ENCODE results near the gene RBM47.

RBM47 gene

GRCh38 chr4:40502220-40502619 is 127.4 kb downstream of the RBM47 start:
- no peak for DNase-seq (ENCODE audit: low read depth in 1 of 2, low spot score in 1 of 2)

GRCh38 chr4:40500781-40501180 is 128.9 kb downstream of the RBM47 start:
- no peak for DNase-seq (ENCODE audit: low read depth in 1 of 2, low spot score in 1 of 2)

DNA sequence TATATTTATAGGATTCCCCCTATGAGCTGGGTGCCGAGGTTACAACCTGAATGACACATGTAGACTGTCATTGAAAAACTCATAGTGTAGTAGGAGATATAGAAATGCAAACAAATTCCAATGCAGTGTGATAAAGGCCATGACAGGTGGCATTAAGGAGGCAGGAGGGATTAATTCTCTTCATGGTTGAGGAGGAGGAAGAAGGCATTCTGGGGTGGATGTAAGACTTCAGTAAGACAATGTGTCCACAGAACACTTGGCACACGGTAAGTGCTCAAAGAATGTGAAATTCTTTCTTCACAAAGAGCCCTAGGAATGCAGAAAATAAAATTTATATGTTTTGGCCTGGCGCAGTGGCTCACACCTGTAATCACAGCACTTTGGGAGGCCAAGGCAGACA is 136.5 kb downstream of the RBM47 start:
- no peak for DNase-seq (ENCODE audit: low read depth in 1 of 2, low spot score in 1 of 2)

DNA sequence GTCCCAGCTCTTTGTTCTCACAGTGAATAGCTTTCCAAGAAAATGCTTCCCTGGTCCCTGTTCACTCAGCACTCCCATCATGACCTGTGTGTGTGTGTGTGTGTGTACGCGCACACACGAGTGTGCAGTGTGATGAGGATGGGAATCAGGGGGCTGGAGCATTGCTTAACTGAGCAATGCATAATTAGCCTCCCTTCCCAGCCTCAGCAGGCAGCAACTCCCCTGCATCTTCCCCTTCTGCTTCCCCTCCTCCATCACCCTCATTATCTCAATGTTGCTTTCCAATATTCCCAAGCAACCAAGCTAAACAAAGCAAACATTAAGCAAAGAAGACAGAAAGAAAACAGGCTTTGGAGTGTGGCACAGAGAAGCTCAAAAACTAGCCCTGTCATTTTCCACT is 137.0 kb downstream of the RBM47 start:
- no peak for DNase-seq (ENCODE audit: low read depth in 1 of 2, low spot score in 1 of 2)

DNA sequence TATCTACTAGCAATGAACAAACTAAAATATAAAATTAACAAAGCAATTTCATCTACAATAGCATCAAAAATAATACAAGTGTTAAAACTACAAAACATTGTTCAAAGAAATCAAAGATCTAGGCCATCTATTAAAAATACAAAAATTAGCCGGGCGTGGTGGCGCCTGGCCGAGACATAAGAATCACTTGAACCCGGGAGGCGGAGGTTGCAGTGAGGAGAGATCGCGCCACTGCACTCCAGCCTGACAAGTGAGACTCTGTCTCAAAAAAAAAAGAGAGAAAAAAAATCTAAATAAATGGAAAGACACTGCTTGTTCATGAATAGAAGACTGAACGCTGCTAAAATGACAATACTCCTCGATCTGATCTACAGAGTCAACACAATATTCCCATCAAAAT is 139.2 kb downstream of the RBM47 start:
- no peak for DNase-seq (ENCODE audit: low read depth in 1 of 2, low spot score in 1 of 2)

DNA sequence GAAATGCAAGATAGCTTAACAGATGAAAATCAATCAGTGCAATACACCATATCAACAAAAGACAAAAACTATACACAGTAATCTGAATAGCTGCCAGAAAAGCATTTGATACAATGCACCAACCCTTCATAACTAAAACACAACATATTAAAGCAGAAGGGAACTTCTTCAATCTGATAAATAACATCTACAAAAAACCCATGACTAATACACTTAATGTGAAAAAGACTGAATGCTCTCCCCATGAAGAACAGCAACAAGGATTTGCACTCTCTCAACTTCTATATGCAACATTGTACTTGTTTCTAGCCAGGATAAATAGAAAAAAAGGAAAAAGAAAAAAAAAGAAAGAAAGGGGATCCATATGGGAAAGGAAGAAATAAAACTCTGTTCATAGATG is 139.7 kb downstream of the RBM47 start:
- no peak for DNase-seq (ENCODE audit: low read depth in 1 of 2, low spot score in 1 of 2)

DNA sequence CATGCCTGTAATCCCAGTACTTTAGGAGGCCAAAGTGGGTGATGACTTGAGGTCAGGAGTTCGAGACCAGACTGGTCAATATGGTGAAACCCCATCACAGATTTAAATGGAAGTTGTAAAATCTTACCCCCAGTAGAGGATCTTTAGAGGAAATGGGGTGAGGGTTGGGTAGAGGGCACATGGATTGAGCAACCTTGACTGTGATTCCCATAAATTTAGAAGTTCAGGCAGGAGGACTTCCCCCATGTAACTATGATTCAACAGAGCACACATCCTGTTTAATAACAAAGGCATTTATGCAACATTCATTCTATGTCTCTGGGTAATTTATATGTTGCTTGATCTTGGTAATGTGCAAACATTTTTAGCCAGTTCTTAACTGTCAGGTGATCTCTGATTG is 143.1 kb downstream of the RBM47 start:
- no peak for DNase-seq (ENCODE audit: low read depth in 1 of 2, low spot score in 1 of 2)

GRCh38 chr4:40484346-40485090 is 145.1 kb downstream of the RBM47 start:
- DNase-seq (ENCODE audit: low read depth in 1 of 2, low spot score in 1 of 2), result no peak

DNA sequence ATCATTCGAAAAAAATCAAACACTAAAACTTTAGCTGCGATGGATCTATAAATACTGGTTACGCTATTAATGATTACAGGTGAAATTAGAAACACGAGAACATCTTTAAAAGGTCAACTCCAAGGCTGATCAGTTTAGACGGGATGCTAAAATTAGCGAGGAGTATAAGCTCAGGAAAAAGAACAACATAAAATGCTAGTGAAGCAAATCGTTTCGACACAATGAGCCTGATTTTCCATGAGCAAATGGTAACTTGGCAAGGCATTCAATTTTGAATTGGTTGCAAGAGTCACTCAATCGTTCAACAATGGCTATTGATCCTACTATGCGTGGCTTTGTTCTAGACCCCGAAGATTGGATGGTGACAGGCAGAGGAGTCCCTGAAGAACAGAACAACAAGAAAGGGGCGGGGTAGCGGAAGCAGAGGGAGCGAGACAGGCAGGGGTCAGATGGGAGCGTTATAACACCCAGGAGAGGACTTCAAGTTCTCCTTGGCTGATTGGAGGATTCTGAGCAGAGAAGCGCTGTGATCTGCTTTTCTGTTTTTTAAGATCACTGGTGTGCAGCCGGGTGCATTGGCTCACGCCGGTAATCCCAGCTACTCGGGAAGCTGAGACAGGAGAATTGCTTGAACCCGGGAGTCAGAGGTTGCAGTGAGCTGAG is 146.5 kb downstream of the RBM47 start:
- no peak for DNase-seq (ENCODE audit: low read depth in 1 of 2, low spot score in 1 of 2)

GRCh38 chr4:40481977-40482376 is 147.7 kb downstream of the RBM47 start:
- no peak for DNase-seq (ENCODE audit: low read depth in 1 of 2, low spot score in 1 of 2)

DNA sequence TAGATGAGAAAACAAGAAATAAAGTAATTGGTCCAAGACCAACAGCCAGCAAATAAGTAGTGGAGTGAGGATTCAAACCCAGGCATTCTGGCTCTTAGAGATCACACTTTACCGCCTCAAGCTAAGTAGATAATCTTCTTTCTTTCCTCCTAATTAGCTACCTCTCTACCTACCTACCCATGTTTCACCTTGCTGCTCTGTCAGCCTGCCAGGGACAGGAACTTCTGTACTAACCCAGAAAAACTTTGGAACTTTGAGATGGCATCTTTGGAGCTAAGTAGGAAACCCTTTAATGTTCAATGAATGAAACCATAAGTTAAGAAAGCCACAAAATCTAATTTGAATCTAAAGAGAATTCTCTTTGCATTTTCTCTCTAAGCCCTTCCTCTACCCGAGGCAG is 149.4 kb downstream of the RBM47 start:
- no peak for DNase-seq (ENCODE audit: low read depth in 1 of 2, low spot score in 1 of 2)

DNA sequence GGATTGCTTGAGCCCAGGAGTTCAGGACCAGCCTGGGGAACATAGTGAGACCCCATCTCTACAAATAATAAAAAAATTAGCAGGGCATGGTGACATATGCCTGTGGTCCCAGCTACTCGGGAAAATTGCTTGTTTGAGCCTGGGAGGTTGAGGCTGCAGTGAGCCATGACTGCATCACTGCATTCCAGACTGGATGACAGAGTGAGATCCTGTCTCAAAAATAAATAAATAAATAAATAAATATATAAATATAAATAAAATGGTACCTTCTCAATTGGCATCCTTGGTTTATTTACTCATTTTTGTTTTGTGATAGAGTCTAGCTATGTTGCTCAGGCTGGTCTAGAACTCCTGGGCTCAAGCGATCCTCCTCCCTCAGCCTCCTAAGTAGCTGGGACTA is 150.3 kb downstream of the RBM47 start:
- no peak for DNase-seq (ENCODE audit: low read depth in 1 of 2, low spot score in 1 of 2)

- no peak for DNase-seq (ENCODE audit: low read depth in 1 of 2, low spot score in 1 of 2)
Measured at GRCh38 chr4:40475609-40476008, 154.1 kb downstream of the RBM47 start.

DNA sequence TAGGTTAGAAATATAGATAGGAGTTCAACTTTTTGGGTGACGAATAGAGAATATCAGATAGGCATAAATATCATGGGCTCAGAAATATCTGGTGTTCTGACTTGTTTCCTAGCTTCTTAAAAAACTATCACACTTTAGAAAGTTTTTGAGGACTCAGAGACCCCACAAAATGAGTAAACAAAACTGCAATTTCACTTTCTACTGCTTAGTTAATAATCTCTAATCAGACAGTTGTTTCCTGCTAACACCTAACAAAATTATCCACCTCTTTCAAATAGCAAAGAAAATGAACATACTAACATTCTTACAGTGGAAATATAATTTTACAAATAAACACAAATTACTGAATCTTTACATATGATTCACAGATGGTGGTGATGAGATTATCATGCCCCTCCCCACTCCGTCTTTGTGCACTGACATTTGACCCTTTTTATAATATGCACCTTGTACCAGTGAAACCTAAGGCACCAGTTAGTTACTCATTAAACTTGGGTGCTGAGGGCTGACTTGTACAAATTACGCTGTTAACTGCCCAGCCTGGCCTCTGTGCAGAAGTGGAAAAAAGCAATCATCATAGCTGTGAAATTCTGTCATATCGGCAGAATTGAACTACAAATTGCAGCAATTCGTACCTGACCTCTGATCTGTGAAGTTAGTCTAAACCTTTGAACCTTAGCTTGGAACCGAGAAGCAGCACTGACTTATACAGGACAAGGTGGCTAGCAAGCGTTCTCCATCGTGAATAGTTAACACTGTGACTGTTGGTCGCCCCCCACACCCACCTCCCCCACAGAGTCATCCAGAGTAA is 155.9 kb downstream of the RBM47 start:
- DNase-seq (ENCODE audit: low read depth in 1 of 2, low spot score in 1 of 2), result no peak

- DNase-seq (ENCODE audit: low read depth in 1 of 2, low spot score in 1 of 2), result no peak
Measured at GRCh38 chr4:40471923-40472322, 157.7 kb downstream of the RBM47 start.

DNA sequence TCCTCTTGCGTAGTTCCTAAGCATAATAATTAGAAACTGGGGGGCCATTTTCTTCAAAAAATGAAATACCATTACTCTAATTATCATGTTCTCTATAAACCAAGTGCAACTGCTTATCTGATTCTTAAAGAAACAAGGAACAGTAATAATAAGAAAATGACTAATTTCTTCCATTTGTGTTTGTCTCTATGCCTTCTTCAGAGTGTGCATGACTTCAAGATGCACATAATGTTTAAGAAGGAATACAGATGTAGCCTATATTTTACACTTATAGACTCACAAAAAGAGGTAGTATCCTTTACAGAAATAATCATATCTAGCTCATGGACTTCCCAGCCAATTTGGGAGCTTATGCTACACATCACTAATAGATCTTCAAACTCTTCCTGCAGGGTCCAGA is 162.9 kb downstream of the RBM47 start:
- no peak for DNase-seq (ENCODE audit: low read depth in 1 of 2, low spot score in 1 of 2)

DNA sequence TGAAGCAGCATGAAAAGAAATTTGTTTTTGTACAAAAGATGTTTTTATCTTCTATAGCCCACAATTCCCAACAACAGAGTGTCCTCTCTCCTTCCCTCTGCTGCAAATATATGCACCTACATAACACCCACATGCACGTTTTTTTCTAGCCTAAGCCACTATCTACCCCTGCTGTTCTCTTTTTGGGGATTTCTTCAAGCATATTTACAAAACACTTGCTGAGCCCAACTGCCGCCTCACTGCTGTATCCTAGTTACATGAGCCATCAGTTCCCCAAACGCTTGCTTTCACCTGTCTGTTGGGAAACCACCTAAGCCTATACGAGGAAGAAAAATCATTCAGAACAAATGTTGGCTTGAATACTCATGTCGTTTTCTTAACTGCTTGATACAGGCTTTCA is 167.3 kb downstream of the RBM47 start:
- DNase-seq (ENCODE audit: low read depth in 1 of 2, low spot score in 1 of 2), result no peak

GRCh38 chr4:40461879-40462278 is 167.8 kb downstream of the RBM47 start:
- no peak for DNase-seq (ENCODE audit: low read depth in 1 of 2, low spot score in 1 of 2)

DNA sequence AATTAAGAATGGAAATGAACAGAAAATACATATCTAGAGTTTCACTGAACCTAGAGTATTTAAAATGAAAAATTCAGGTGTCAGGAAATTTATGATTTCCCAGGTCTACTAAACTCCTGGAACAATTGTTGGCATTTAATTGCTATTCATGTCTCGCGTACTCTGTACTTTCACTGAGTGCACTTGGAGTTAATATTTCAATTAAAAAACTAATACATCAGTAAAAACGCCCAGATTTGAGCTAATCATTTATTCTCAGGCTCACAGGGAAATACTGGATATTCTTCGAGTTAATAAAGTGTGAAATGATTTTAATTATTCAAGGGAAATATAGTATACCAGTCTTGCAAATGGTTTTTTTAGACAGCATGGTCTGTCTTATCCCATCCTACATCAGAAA is 168.6 kb downstream of the RBM47 start:
- DNase-seq (ENCODE audit: low read depth in 1 of 2, low spot score in 1 of 2), result no peak

DNA sequence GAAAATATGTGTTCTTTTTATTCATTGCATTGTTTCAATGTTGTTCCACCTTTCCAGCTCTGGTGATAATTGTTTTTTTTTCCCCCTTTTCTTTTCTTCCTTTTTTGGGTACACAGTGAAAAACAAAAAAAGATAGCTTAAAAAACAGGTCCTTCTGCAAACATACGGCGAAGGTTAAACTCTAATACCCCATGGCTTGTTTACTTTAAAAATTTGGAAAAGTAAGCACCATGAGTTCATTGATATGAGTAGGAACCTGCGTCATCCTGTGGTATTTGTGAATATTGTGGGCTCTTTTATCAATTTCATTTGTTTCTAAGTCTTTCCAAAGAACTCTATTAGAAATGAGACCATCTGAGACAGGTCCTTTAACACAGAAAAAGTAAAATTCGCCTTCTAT is 171.0 kb downstream of the RBM47 start:
- no peak for DNase-seq (ENCODE audit: low read depth in 1 of 2, low spot score in 1 of 2)

DNA sequence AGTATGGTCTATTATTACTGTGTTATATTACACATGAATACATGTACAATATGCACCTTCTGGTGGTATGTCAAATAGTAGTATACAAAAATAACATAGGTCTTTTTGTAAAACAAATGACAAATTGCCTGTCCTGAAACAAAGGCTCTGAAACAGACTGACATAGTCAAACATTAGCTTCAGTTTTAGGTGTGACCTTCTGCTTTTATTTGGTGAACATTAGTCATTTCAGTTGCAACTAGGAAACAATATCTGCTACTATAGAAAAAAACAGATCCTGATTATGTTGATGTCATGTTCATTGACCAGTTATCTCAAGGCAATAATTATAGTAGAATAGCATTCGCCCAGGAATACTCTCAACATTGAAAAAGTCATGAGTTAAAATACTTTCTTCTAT is 171.6 kb downstream of the RBM47 start:
- DNase-seq (ENCODE audit: low read depth in 1 of 2, low spot score in 1 of 2), result no peak

- no peak for DNase-seq (ENCODE audit: low read depth in 1 of 2, low spot score in 1 of 2)
Measured at GRCh38 chr4:40455340-40455902, 174.2 kb downstream of the RBM47 start.
